Mesenchymal stem cell (in vitro differentiated cells and primary cell): ENCODE data around the gene TRIM15.

Experiments
- DNase-seq: peaks from one replicate; pipeline ENCODE4 v3.0.0-alpha.2; 2013
- H2AFZ ChIP-seq: one replicate; pipeline ENCODE4 v1.6.1; 2013; ENCODE audit warnings: low read depth, mild to moderate bottlenecking, control low read depth, inconsistent platforms, low read length, moderate library complexity
- H2AK5ac ChIP-seq: 2 replicates; pipeline ENCODE4 v1.6.1; 2013; ENCODE audit warnings: low read length, moderate library complexity, mild to moderate bottlenecking, inconsistent platforms; ENCODE audit not compliant: severe bottlenecking
- H2BK120ac ChIP-seq: one replicate; pipeline ENCODE4 v1.6.1; 2013; ENCODE audit warnings: low read depth, mild to moderate bottlenecking, inconsistent platforms, low read length, moderate library complexity
- H2BK12ac ChIP-seq, 2 experiments: one replicate each; pipeline ENCODE4 v1.6.1; 2013; ENCODE audit warnings: inconsistent platforms in 2 of 2, low read length in 2 of 2, mild to moderate bottlenecking in 2 of 2, moderate library complexity in 2 of 2, control low read depth in 1 of 2
- H2BK15ac ChIP-seq: one replicate; pipeline ENCODE4 v1.6.1; 2013; ENCODE audit warnings: mild to moderate bottlenecking, low read depth, inconsistent platforms; ENCODE audit not compliant: poor library complexity, severe bottlenecking
- H2BK5ac ChIP-seq: 2 replicates; pipeline ENCODE4 v1.6.1; 2013; ENCODE audit warnings: low read depth, mild to moderate bottlenecking, low read length, control low read depth, inconsistent platforms; ENCODE audit not compliant: poor library complexity, severe bottlenecking
- H3K14ac ChIP-seq, 2 experiments: one replicate each; pipeline ENCODE4 v1.6.1; 2013; ENCODE audit warnings: inconsistent platforms in 2 of 2, low read length in 2 of 2, control low read depth in 1 of 2, mild to moderate bottlenecking in 1 of 2, moderate library complexity in 1 of 2
- H3K18ac ChIP-seq, 2 experiments: one replicate each; pipeline ENCODE4 v1.6.1; 2013; ENCODE audit warnings: inconsistent platforms in 2 of 2, low read length in 2 of 2, control low read depth in 1 of 2, low read depth in 1 of 2, mild to moderate bottlenecking in 1 of 2
- H3K23ac ChIP-seq, 2 experiments: one replicate each; pipeline ENCODE4 v1.6.1; 2013; ENCODE audit warnings: inconsistent platforms in 2 of 2, low read length in 2 of 2, mild to moderate bottlenecking in 2 of 2, moderate library complexity in 2 of 2, control low read depth in 1 of 2
- H3K27ac ChIP-seq: 2 replicates; pipeline ENCODE4 v1.5.1; 2013; ENCODE audit warnings: mild to moderate bottlenecking, moderate library complexity, low read length, control low read depth, inconsistent platforms; ENCODE audit not compliant: poor library complexity, severe bottlenecking
- H3K27me3 ChIP-seq, 2 experiments: 2 replicates each; pipeline versions ENCODE4 v1.6.1 to v1.7.0; 2013; ENCODE audit warnings: low read length in 2 of 2, mild to moderate bottlenecking in 2 of 2, moderate library complexity in 2 of 2, control low read depth in 1 of 2, inconsistent platforms in 1 of 2; ENCODE audit not compliant: control insufficient read depth in 1 of 2, insufficient read depth in 1 of 2
- H3K36me3 ChIP-seq, 2 experiments: 2 replicates each; pipeline versions ENCODE4 v1.6.1 to v1.7.0; 2013; ENCODE audit warnings: low read length in 2 of 2, control low read depth in 1 of 2, inconsistent platforms in 1 of 2, low read depth in 1 of 2, mild to moderate bottlenecking in 1 of 2; ENCODE audit not compliant: insufficient read depth in 2 of 2, control insufficient read depth in 1 of 2
- H3K4ac ChIP-seq, 2 experiments: one replicate each; pipeline ENCODE4 v1.6.1; 2013; ENCODE audit warnings: inconsistent platforms in 2 of 2, low read length in 2 of 2, mild to moderate bottlenecking in 2 of 2, moderate library complexity in 2 of 2, control low read depth in 1 of 2, low read depth in 1 of 2
- H3K4me1 ChIP-seq: 2 replicates; pipeline ENCODE4 v1.6.1; 2013; ENCODE audit warnings: low read depth, low read length, control low read depth; ENCODE audit not compliant: control insufficient read depth, insufficient read depth
- H3K4me2 ChIP-seq: 2 replicates; pipeline ENCODE4 v1.6.1; 2013; ENCODE audit warnings: low read length, mild to moderate bottlenecking, inconsistent platforms; ENCODE audit not compliant: poor library complexity, severe bottlenecking
- H3K4me3 ChIP-seq, 2 experiments: 2 replicates each; pipeline versions ENCODE4 v1.5.1 to v1.7.0; 2013; ENCODE audit warnings: low read length in 2 of 2, mild to moderate bottlenecking in 2 of 2, control low read depth in 1 of 2, low read depth in 1 of 2; ENCODE audit not compliant: insufficient read depth in 1 of 2
- H3K79me1 ChIP-seq: replicated peaks from 2 replicates; pipeline ENCODE4 v1.6.1; 2013; ENCODE audit warnings: mild to moderate bottlenecking, control low read depth, low read length, inconsistent platforms; ENCODE audit not compliant: poor library complexity, severe bottlenecking
- H3K9ac ChIP-seq: 2 replicates; pipeline ENCODE4 v1.7.0; 2013; ENCODE audit warnings: mild to moderate bottlenecking, low read length, moderate library complexity
- H3K9me3 ChIP-seq: 2 replicates; pipeline ENCODE4 v1.7.0; 2013; ENCODE audit warnings: mild to moderate bottlenecking, low read length; ENCODE audit not compliant: control insufficient read depth
- H4K8ac ChIP-seq: one replicate; pipeline ENCODE4 v1.6.1; 2013; ENCODE audit warnings: inconsistent platforms, mild to moderate bottlenecking, low read length, moderate library complexity
- H4K91ac ChIP-seq: one replicate; pipeline ENCODE4 v1.6.1; 2013; ENCODE audit warnings: mild to moderate bottlenecking, low read length, inconsistent platforms
- WGBS: methylation state at CpG from one replicate; pipeline ENCODE4 v1.1.7; 2013; ENCODE audit warnings: mixed read lengths; 5-methylcytosine and 5-hydroxymethylcytosine counted together

Gene TRIM15

GRCh38 chr6:30202366-30202765 lies 39.0 kb downstream of the TRIM15 start:
- WGBS: 100% methylated on average over 1 of the region's 4 CpGs
- Histone ChIP-seq H3K36me3 (peaks cover 23 to 38% of the 10 kb centered on the region in 2 experiments), H3K27ac (no peak overlapping the region), H3K9ac (no peak overlapping the region), H3K79me1 (peaks cover 55% of the 10 kb centered on the region), H3K4ac (no peak overlapping the region), H3K9me3 (no peaks in the 10 kb centered on the region), H3K27me3 (no peaks in the 10 kb centered on the region), H3K18ac (no peak overlapping the region), H3K4me1 (peaks cover 9% of the 10 kb centered on the region), H2AK5ac (no peak overlapping the region), H2BK12ac (no peak overlapping the region), H3K23ac (no peak overlapping the region), H3K4me3 (no peak overlapping the region), H2BK15ac (no peak overlapping the region), H2BK5ac (no peak overlapping the region), H4K91ac (no peak overlapping the region), H3K4me2 (no peak overlapping the region), H3K14ac (no peak overlapping the region), H2BK120ac (no peak overlapping the region), H4K8ac (no peak overlapping the region), H2AFZ (no peak overlapping the region)
- DNase-seq: no peak

DNA sequence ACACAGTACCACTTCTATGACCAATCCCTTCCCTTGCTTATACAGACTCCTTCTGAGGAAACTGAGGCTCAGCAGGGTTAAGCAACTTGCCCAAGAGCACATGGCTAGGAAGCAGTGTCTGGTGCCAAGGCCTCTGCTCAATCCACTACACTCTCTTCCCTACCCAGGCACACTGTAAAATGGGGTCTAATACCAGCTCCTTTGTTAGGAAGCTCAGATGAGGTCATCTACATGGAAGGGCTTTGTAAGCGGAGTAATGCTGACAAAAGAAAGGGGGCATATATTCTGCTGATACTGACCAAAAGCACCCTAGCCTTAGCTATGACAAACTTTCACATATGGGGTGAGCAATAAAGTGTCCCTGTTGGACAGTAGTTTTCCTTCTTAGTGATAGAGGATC lies 40.8 kb downstream of the TRIM15 start:
- Histone ChIP-seq H3K23ac (no peak overlapping the region), H3K4me1 (peaks cover 12% of the 10 kb centered on the region), H3K36me3 (peaks cover 8 to 21% of the 10 kb centered on the region in 2 experiments), H2BK120ac (no peak overlapping the region), H2BK5ac (no peak overlapping the region), H3K14ac (no peak overlapping the region), H2BK12ac (no peak overlapping the region), H3K4me2 (no peak overlapping the region), H4K91ac (no peak overlapping the region), H3K27ac (no peak overlapping the region), H3K4me3 (no peak overlapping the region), H3K9me3 (no peaks in the 10 kb centered on the region), H3K27me3 (no peaks in the 10 kb centered on the region), H3K9ac (no peak overlapping the region), H3K79me1 (peaks cover 49% of the 10 kb centered on the region), H3K4ac (no peak overlapping the region), H3K18ac (no peak overlapping the region), H2AFZ (no peak overlapping the region), H2AK5ac (no peak overlapping the region), H2BK15ac (no peak overlapping the region), H4K8ac (no peak overlapping the region)
- DNase-seq: no peak
- WGBS: 100% methylated on average over 1 of the region's 1 CpG

DNA sequence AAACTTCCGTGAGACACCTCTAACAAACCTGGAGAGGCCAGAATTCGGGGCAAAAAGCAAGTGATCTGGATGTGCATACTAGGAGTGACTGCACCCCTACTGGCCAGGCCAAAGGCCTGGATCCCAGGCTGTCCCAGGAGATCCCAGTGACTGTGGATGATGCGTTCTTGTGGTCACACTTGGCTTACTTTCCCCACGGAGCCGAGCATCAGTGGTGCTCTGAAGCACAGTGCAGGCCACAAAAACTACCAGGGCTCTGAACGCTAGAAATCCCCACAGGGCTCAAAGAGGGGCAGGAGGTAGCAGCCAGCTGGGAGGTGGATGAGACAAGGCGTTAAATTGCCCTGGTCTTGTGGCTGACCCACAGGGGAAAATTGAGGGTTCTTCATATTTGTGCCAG lies 42.8 kb downstream of the TRIM15 start:
- H3K36me3 ChIP-seq: peaks cover 0 to 16% of the 10 kb centered on the region in 2 experiments
- no peak overlapping the region for H3K4me3 ChIP-seq
- H3K14ac ChIP-seq: no peak overlapping the region
- H2BK15ac ChIP-seq: no peak overlapping the region
- H2AK5ac ChIP-seq: no peak overlapping the region
- H3K27ac ChIP-seq: no peak overlapping the region
- H3K9me3 ChIP-seq: no peaks in the 10 kb centered on the region
- peaks cover 39% of the 10 kb centered on the region for H3K79me1 ChIP-seq
- no peak overlapping the region for H4K8ac ChIP-seq
- WGBS: 80% methylated on average over 7 of the region's 7 CpGs
- no peak overlapping the region for H3K9ac ChIP-seq
- no peak overlapping the region for H2BK12ac ChIP-seq
- peaks cover 12% of the 10 kb centered on the region for H3K4me1 ChIP-seq
- no peak overlapping the region for H2AFZ ChIP-seq
- H3K23ac ChIP-seq: no peak overlapping the region
- no peak overlapping the region for H3K4me2 ChIP-seq
- H2BK5ac ChIP-seq: no peak overlapping the region
- peak; percentile 22 for DNase-seq
- H3K27me3 ChIP-seq: no peaks in the 10 kb centered on the region
- no peak overlapping the region for H3K18ac ChIP-seq
- H3K4ac ChIP-seq: no peak overlapping the region
- no peak overlapping the region for H2BK120ac ChIP-seq
- no peak overlapping the region for H4K91ac ChIP-seq

DNA sequence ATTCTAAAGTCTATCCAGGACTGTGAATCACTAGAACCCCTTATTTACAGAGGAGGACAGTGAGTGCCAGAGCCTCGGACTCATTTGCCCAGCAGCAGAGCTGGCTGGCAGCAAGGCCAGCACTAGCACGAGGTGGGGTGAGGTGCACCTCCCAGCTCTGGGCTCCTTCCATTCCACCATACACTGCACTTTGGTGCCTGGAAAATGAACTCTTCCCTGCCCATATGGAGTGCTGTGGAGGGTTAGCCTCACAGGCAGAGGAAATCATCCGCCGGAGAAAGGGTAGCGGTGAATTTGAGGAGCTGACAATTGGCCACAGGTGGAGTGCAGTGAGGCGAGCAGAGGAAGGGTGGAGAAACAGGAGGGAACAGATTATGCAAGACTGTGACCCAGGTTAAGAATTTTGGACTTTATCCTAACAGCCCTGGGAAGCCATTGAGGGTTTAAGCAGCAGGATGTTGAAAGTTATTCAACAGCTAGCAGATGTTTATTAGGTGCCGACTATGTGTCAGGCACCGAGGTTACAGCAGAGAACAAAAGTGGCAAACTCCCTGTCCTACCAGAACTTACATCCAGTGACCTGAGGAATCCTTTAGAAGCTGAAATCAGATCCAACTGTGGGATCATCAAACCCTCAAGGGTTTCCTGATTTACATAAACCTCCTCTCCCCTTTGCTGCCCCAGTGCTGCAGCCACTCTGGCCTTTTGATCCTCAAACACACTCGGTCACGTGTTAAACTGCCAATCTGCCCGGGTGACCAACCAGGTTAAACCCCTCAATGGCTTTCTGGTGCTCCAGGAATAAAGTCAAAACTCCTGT lies 43.7 kb downstream of the TRIM15 start:
- Histone ChIP-seq H4K8ac (no peak overlapping the region), H2AK5ac (no peak overlapping the region), H3K79me1 (peaks cover 38% of the 10 kb centered on the region), H2BK12ac (peak overlapping the region in 1 of 2 experiments; percentile 67), H3K4me3 (peak overlapping the region in 1 of 2 experiments; percentile 26), H3K27ac (peak overlapping the region; percentile 3), H3K27me3 (no peaks in the 10 kb centered on the region), H3K23ac (no peak overlapping the region), H2AFZ (no peak overlapping the region), H3K4me2 (no peak overlapping the region), H3K18ac (no peak overlapping the region), H2BK120ac (no peak overlapping the region), H3K9ac (peak overlapping the region; percentile 7), H3K4me1 (peaks cover 12% of the 10 kb centered on the region), H3K9me3 (no peaks in the 10 kb centered on the region), H2BK5ac (no peak overlapping the region), H3K36me3 (peaks cover 0 to 15% of the 10 kb centered on the region in 2 experiments), H3K4ac (no peak overlapping the region), H2BK15ac (peak overlapping the region; percentile 74), H3K14ac (peak overlapping the region in 1 of 2 experiments; percentile 64), H4K91ac (no peak overlapping the region)
- peak; percentile 30 for DNase-seq
- 64% methylated on average over 11 of the region's 11 CpGs for WGBS
